Left ventricle myocardium inferior (tissue), 1 donor: Measurements from ENCODE around the gene SLC35E4. TPM values are rescaled to one million over a fixed set of nuclear protein-coding genes. Genes with fewer than 3 reads are reported as not detected.
A peak's percentile ranks its signal among the peaks of the same experiment; 100 is the strongest.
"Not testable (repeated sequence)": the region's sequence is repeated elsewhere in the genome, so short reads cannot be mapped to it uniquely, and the experiment has no call there.

Experiments
- DNase-seq: peaks from one replicate; pipeline ENCODE4 v3.0.0-alpha.2; 2020
- H3K27ac ChIP-seq: fragments of 200-600 bp; replicated peaks from 2 replicates; pipeline ENCODE4 v1.8.0; 2021
- H3K27me3 ChIP-seq: fragments of 200-600 bp; 2 replicates; pipeline ENCODE4 v1.8.0; 2021; ENCODE audit warnings: low read depth
- H3K36me3 ChIP-seq: fragments of 200-600 bp; 2 replicates; pipeline ENCODE4 v1.8.0; 2021
- H3K4me1 ChIP-seq: fragments of 200-600 bp; 2 replicates; pipeline ENCODE4 v1.8.0; 2021
- H3K4me3 ChIP-seq: fragments of 200-600 bp; 2 replicates; pipeline ENCODE4 v1.8.0; 2021; ENCODE audit warnings: mild to moderate bottlenecking, moderate library complexity
- H3K9me3 ChIP-seq: fragments of 200-600 bp; replicated peaks from 2 replicates; pipeline ENCODE4 v1.8.0; 2021
- CTCF ChIP-seq: fragments of 200-600 bp; IDR thresholded peaks from 2 replicates; pipeline ENCODE4 v1.8.0; 2021; ENCODE audit warnings: antibody characterized with exemption, mild to moderate bottlenecking, borderline replicate concordance
- intact Hi-C: fragments of 100-400 bp; cut with micrococcal nuclease; formaldehyde crosslinking; loops from one replicate; pipeline ENCODE4 v1.11.0; 2022
- total RNA-seq: library from RNA; stranded (reverse); fragmentation: NEBNext Ultra II Directional; extraction: Animal tissue kit (Norgen Biotek cat#: 25700); gene quantifications from one replicate; pipeline ENCODE4 v1.2.1, GENCODE V29; 2021
- donor health status: DM: no; HTN: yes; CAD: no; lungs with severe emphysema.

The SLC35E4 gene
- total RNA-seq, 1 donor from 2014 or later = 3.8 TPM

DNA sequence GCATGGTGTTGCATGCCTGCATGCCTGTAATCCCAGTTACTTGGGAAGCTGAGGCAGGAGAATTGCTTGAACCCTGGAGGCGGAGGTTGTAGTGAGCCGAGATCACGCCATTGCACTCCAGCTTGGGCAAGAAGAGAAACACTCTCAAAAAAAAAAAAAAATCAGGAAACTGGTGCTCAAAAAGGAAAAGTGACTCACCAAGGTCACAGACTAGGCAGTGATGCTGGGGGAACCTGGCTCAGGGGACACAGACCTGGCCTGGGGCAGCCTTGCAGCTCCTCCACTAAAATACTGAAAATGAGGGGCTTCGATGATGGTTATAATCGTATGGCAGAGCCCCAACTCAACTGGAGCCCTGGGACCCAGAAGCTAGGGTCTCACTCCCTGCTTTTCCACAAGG is 8.1 kb upstream of the SLC35E4 start:
- intact Hi-C loops = no loop called here
- no peaks in the 10 kb centered on the region for H3K9me3 ChIP-seq
- H3K4me1 ChIP-seq = peaks cover 16% of the 10 kb centered on the region
- H3K27ac ChIP-seq = no peak overlapping the region
- DNase-seq = no peak
- TF ChIP-seq CTCF = no peak
- H3K27me3 ChIP-seq = no peaks in the 10 kb centered on the region
- no peak overlapping the region for H3K4me3 ChIP-seq
- H3K36me3 ChIP-seq = peaks cover 4% of the 10 kb centered on the region

- H3K4me1 ChIP-seq = peaks cover 16% of the 10 kb centered on the region
- no peak for TF ChIP-seq CTCF
- no peaks in the 10 kb centered on the region for H3K27me3 ChIP-seq
- peak; percentile 34 for DNase-seq
- no peak overlapping the region for H3K4me3 ChIP-seq
- H3K36me3 ChIP-seq = peaks cover 4% of the 10 kb centered on the region
- intact Hi-C loops = no loop called here
- H3K27ac ChIP-seq = peak overlapping the region; percentile 8
- H3K9me3 ChIP-seq = no peaks in the 10 kb centered on the region
These were observed 7.1 kb upstream of the SLC35E4 start for GRCh38 chr22:30628491-30628890.

GRCh38 chr22:30631469-30631868 is 4.1 kb upstream of the SLC35E4 start:
- intact Hi-C loops = loop anchor here (5.0 kb wide), 1 partner anchor 126 kb away; no protein-coding TSS in a partner anchor
- not testable (repeated sequence) for H3K27ac ChIP-seq, H3K27me3 ChIP-seq, H3K9me3 ChIP-seq, H3K4me3 ChIP-seq, H3K36me3 ChIP-seq, DNase-seq
- peaks cover 38% of the 10 kb centered on the region for H3K4me1 ChIP-seq

GRCh38 chr22:30634471-30635233 is 929 bp upstream of the SLC35E4 start:
- peak overlapping the region; percentile 79 for H3K4me3 ChIP-seq
- peak; percentile 87 for DNase-seq
- H3K9me3 ChIP-seq = no peaks in the 10 kb centered on the region
- intact Hi-C loops = loop anchor here (5.0 kb wide), 1 partner anchor 123 kb away; no protein-coding TSS in a partner anchor
- H3K27me3 ChIP-seq = no peaks in the 10 kb centered on the region
- peaks cover 40% of the 10 kb centered on the region for H3K4me1 ChIP-seq
- peak overlapping the region; percentile 94 for H3K27ac ChIP-seq
- H3K36me3 ChIP-seq = peaks cover 4% of the 10 kb centered on the region
- peak; percentile 95 for TF ChIP-seq CTCF

DNA sequence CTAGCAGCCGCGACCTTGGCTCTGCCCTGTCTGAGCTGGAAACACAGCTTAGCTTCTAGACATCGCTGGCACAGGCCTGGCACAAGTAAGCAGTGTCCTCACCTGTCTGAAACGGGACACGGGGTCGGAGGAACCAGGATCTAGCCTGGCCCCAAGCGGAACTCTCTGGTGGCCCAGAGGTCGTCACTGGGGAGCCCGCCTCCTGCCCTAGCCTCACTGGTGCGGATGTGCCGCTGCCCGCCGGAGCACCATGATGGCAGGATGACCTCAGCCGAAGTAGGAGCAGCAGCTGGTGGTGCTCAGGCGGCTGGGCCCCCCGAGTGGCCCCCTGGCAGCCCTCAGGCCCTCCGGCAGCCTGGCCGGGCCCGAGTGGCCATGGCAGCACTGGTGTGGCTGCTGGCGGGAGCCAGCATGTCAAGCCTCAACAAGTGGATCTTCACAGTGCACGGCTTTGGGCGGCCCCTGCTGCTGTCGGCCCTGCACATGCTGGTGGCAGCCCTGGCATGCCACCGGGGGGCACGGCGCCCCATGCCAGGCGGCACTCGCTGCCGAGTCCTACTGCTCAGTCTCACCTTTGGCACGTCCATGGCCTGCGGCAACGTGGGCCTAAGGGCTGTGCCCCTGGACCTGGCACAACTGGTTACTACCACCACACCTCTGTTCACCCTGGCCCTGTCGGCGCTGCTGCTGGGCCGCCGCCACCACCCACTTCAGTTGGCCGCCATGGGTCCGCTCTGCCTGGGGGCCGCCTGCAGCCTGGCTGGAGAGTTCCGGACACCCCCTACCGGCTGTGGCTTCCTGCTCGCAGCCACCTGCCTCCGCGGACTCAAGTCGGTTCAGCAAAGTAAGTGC is 871 bp downstream of the SLC35E4 start:
- H3K4me3 ChIP-seq = peak overlapping the region; percentile 79
- H3K27ac ChIP-seq = peak overlapping the region; percentile 94
- TF ChIP-seq CTCF = no peak
- DNase-seq = peak; percentile 29
- intact Hi-C loops = no loop called here
- H3K9me3 ChIP-seq = no peaks in the 10 kb centered on the region
- H3K4me1 ChIP-seq = peaks cover 52% of the 10 kb centered on the region
- H3K27me3 ChIP-seq = no peaks in the 10 kb centered on the region
- H3K36me3 ChIP-seq = peaks cover 4% of the 10 kb centered on the region
